Hepatocyte (in vitro differentiated cells): ENCODE data around the gene AIRE. TPM values are rescaled to one million over a fixed set of nuclear protein-coding genes. Genes with fewer than 3 reads are reported as not detected.

Experiments used
- DNase-seq: peaks from one replicate; pipeline ENCODE4 v3.0.0-alpha.2; 2016; ENCODE audit warnings: low spot score
- H2AFZ ChIP-seq: fragments of 200-600 bp; sonication (generic); 2 replicates; pipeline ENCODE4 v1.6.0; 2016; ENCODE audit warnings: antibody characterized with exemption, mild to moderate bottlenecking
- H3K27ac ChIP-seq: fragments of 200-600 bp; sonication (generic); 2 replicates; pipeline ENCODE4 v1.5.1; 2016; ENCODE audit warnings: mild to moderate bottlenecking
- H3K27me3 ChIP-seq: fragments of 200-600 bp; sonication (generic); 2 replicates; pipeline ENCODE4 v1.6.1; 2016
- H3K36me3 ChIP-seq: fragments of 200-600 bp; sonication (generic); replicated peaks from 2 replicates; pipeline ENCODE4 v1.5.1; 2016; ENCODE audit warnings: low read depth; ENCODE audit not compliant: insufficient read depth
- H3K4me1 ChIP-seq: fragments of 200-600 bp; sonication (generic); 2 replicates; pipeline ENCODE4 v1.5.1; 2016; ENCODE audit warnings: mild to moderate bottlenecking, moderate library complexity; ENCODE audit not compliant: insufficient read depth
- H3K4me2 ChIP-seq: fragments of 200-600 bp; sonication (generic); 2 replicates; pipeline ENCODE4 v1.6.0; 2016
- H3K4me3 ChIP-seq: fragments of 200-600 bp; sonication (generic); 2 replicates; pipeline ENCODE4 v1.5.1; 2016; ENCODE audit warnings: mild to moderate bottlenecking
- H3K79me2 ChIP-seq: fragments of 200-600 bp; sonication (generic); 2 replicates; pipeline ENCODE4 v1.6.0; 2017; ENCODE audit warnings: mild to moderate bottlenecking
- H3K9me2 ChIP-seq: fragments of 200-600 bp; sonication (generic); replicated peaks from 2 replicates; pipeline ENCODE4 v1.6.0; 2017; ENCODE audit warnings: mild to moderate bottlenecking; ENCODE audit not compliant: insufficient read depth
- H3K9me3 ChIP-seq: fragments of 200-600 bp; sonication (generic); 2 replicates; pipeline ENCODE4 v1.5.1; 2016; ENCODE audit warnings: low read depth, mild to moderate bottlenecking
- H4K20me1 ChIP-seq: fragments of 200-600 bp; sonication (generic); 2 replicates; pipeline ENCODE4 v1.6.0; 2016; ENCODE audit warnings: mild to moderate bottlenecking; ENCODE audit not compliant: insufficient read depth, poor library complexity, severe bottlenecking
- EZH2 ChIP-seq: fragments of 200-600 bp; sonication (generic); IDR thresholded peaks from 2 replicates; pipeline ENCODE4 v1.6.1; 2016; ENCODE audit warnings: antibody characterized with exemption, mild to moderate bottlenecking, borderline replicate concordance
- EZH2phosphoT487 ChIP-seq: fragments of 200-600 bp; sonication (generic); IDR thresholded peaks from one replicate; pipeline ENCODE4 v1.6.1; 2018; ENCODE audit warnings: antibody characterized with exemption, mild to moderate bottlenecking, low read depth, moderate library complexity; ENCODE audit not compliant: unreplicated experiment, severe bottlenecking
- WGBS: methylation state at CpG from one replicate; pipeline ENCODE4 v1.1.6; 2016; ENCODE audit warnings: low lambda C conversion rate; ENCODE audit errors: missing lambda C conversion rate; 5-methylcytosine and 5-hydroxymethylcytosine counted together
- polyA plus RNA-seq: library from polyadenylated mRNA; unstranded; fragments of >200 nt; fragmentation: Nextera tagmentation; extraction: Ambion mirVana; gene quantifications from 2 replicates; pipeline ENCODE4 v1.2.1, GENCODE V29; 2016
- total RNA-seq: library from RNA; depleted of rRNA; stranded (reverse); fragments of >200 nt; gene quantifications from 2 replicates; pipeline ENCODE4 v1.2.3, GENCODE V29; 2014
- TF ChIP-seq, protein P1 (sequence below): fragments of 200-600 bp; sonication (generic); IDR thresholded peaks from 2 replicates; pipeline ENCODE4 v1.5.1; 2016; ENCODE audit warnings: antibody characterized with exemption, mild to moderate bottlenecking; ENCODE audit not compliant: poor library complexity

Gene AIRE
- total and polyA plus RNA-seq, 2 experiments from 2014 or later: 0.42 to 1.00 TPM

DNA sequence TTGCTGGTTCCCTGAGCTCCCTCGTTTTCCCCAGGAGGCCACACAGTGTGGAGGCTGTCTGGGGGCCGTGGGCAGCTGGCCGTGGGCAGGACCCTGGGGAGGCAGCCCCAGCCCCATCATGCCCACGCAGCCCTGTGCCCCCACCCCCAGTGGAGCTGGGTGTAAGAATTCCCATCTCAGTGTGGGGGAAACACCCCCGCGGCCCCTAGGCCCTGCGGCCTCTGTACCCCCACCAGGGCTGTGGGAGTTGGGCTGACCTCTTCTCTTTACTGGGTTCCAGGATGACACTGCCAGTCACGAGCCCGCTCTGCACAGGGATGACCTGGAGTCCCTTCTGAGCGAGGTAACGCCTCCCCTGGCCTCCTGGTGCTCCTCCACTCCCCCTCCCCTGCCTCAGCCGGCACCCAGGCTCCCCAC, 10.4 kb downstream of the AIRE start:
- H3K27ac ChIP-seq: no peak overlapping the region

DNA sequence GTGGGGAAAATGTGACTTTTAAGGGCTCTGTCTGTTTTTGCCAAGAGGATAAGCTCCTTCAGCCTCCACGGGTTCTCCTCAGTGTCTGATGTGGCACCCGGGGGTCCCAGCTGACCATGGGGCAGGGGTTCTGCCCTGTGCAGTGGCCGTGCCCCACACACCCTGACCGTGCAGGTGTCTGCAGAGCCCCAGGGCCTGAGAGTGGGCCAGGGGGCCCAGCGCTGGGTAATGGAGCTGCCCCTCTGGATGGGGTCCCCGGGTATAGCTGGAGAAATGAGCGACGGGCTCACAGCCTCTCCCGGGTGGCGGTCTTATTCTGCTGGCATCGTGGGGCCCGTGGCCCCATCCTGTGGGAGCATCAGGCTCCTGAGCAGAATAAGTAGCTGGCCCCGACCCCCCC, 11.2 kb downstream of the AIRE start:
- Histone ChIP-seq H3K79me2 (peaks cover 23% of the 10 kb centered on the region), H4K20me1 (peaks cover 5% of the 10 kb centered on the region), H3K9me3 (no peaks in the 10 kb centered on the region), H3K36me3 (no peaks in the 10 kb centered on the region), H3K4me3 (no peak overlapping the region), H3K4me1 (peaks cover 18% of the 10 kb centered on the region), H3K4me2 (no peak overlapping the region), H3K27me3 (no peaks in the 10 kb centered on the region), H2AFZ (no peak overlapping the region), H3K9me2 (no peaks in the 10 kb centered on the region), H3K27ac (no peak overlapping the region)
- no peak for DNase-seq
- TF ChIP-seq EZH2 (no peak), EZH2phosphoT487 (no peak)
- TF ChIP-seq, protein P1, sequence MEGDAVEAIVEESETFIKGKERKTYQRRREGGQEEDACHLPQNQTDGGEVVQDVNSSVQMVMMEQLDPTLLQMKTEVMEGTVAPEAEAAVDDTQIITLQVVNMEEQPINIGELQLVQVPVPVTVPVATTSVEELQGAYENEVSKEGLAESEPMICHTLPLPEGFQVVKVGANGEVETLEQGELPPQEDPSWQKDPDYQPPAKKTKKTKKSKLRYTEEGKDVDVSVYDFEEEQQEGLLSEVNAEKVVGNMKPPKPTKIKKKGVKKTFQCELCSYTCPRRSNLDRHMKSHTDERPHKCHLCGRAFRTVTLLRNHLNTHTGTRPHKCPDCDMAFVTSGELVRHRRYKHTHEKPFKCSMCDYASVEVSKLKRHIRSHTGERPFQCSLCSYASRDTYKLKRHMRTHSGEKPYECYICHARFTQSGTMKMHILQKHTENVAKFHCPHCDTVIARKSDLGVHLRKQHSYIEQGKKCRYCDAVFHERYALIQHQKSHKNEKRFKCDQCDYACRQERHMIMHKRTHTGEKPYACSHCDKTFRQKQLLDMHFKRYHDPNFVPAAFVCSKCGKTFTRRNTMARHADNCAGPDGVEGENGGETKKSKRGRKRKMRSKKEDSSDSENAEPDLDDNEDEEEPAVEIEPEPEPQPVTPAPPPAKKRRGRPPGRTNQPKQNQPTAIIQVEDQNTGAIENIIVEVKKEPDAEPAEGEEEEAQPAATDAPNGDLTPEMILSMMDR: no peak
- 89% methylated on average over 12 of the region's 13 CpGs for WGBS

More for the DNA sequence above, 10.4 kb downstream of the AIRE start:
- TF ChIP-seq, protein P1: no peak
- TF ChIP-seq EZH2phosphoT487: no peak
- TF ChIP-seq EZH2: no peak
- Histone ChIP-seq H3K9me2 (no peaks in the 10 kb centered on the region), H3K9me3 (no peaks in the 10 kb centered on the region), H3K27me3 (no peaks in the 10 kb centered on the region), H3K79me2 (peaks cover 15% of the 10 kb centered on the region), H3K4me3 (no peak overlapping the region), H3K4me2 (no peak overlapping the region), H3K4me1 (peaks cover 10% of the 10 kb centered on the region), H4K20me1 (no peaks in the 10 kb centered on the region), H2AFZ (no peak overlapping the region), H3K36me3 (no peaks in the 10 kb centered on the region)
- DNase-seq: no peak
- WGBS: 83% methylated on average over 10 of the region's 12 CpGs

DNA sequence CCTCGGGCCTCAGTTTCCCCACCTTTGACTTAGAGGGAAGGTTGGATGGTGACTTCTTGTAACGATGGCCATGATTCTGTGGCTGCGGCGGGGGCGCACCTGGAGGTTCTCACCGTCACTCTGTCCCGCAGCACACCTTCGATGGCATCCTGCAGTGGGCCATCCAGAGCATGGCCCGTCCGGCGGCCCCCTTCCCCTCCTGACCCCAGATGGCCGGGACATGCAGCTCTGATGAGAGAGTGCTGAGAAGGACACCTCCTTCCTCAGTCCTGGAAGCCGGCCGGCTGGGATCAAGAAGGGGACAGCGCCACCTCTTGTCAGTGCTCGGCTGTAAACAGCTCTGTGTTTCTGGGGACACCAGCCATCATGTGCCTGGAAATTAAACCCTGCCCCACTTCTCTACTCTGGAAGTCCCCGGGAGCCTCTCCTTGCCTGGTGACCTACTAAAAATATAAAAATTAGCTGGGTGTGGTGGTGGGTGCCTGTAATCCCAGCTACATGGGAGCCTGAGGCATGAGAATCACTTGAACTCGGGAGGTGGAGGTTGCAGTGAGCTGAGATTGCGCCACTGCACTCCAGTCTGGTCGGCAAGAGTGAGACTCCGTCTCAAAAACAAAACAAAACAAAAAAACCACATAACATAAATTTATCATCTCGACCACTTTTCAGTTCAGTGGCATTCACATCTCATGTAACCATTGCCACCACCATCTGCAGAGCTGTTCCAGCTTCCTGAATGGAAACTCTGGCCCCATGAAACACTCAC, 12.0 kb downstream of the AIRE start:
- TF ChIP-seq, protein P1: peak; percentile 89
- no peak for TF ChIP-seq EZH2
- H3K4me2 ChIP-seq: no peak overlapping the region
- no peaks in the 10 kb centered on the region for H3K27me3 ChIP-seq
- H3K4me1 ChIP-seq: peaks cover 23% of the 10 kb centered on the region
- no peaks in the 10 kb centered on the region for H3K36me3 ChIP-seq
- no peaks in the 10 kb centered on the region for H3K9me2 ChIP-seq
- no peak overlapping the region for H3K4me3 ChIP-seq
- H4K20me1 ChIP-seq: peaks cover 6% of the 10 kb centered on the region
- peak; percentile 94 for DNase-seq
- peaks cover 28% of the 10 kb centered on the region for H3K79me2 ChIP-seq
- no peak overlapping the region for H3K27ac ChIP-seq
- H2AFZ ChIP-seq: no peak overlapping the region
- H3K9me3 ChIP-seq: no peaks in the 10 kb centered on the region
- 35% methylated on average over 19 of the region's 22 CpGs for WGBS
